ENCODE results near the gene HOXA2.

HOXA2 gene

GRCh38 chr7:27102581-27103442, at the start of gene HOXA2:
TSS of gene HOXA2 (minus strand) at chr7:27102683. CDS start at chr7:27102500, 183 bp downstream.
- DNase-seq = no peak

- DNase-seq = no peak
Observed at GRCh38 chr7:27151341-27151930, 49.0 kb upstream of the HOXA2 start.

DNA sequence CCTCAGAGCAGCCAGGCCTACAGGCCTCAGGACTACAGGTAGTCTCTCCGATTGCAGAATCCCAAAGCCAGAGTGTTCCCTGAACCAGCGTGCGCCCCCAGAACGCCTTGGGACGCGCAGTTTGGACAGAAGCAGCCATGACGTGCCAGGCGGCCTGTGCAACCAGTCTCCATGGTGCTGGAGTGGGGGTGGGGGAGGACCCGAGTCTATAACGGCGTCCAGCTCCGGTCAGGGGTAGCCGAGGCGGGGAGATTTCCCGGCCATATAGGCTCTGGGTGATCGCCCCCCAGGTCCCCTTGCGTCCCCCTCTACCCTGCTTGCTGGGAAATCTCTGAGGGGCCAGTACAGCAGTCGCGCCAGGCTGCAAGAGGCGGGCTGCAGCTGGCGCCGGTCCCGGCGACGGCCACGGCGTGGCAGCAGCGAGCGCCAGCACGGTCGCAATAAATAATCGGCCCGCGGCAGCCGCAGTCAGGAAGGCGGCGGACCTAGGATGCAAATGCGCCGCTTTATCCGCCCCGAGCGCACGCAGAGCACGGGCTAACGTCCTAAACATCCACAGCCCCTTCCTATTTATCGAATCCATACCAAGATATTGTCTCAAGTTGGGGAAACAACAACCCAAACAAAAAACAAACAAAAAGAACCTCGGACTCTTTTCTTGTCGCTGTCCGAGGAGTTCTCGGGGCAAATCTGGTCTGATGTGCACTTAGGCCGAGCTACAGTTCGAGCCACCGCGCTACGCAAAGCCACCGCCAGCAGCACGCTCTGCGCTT, 48.3 kb upstream of the HOXA2 start:
- DNase-seq = no peak

GRCh38 chr7:27149842-27150567, 47.5 kb upstream of the HOXA2 start:
- DNase-seq = no peak

DNA sequence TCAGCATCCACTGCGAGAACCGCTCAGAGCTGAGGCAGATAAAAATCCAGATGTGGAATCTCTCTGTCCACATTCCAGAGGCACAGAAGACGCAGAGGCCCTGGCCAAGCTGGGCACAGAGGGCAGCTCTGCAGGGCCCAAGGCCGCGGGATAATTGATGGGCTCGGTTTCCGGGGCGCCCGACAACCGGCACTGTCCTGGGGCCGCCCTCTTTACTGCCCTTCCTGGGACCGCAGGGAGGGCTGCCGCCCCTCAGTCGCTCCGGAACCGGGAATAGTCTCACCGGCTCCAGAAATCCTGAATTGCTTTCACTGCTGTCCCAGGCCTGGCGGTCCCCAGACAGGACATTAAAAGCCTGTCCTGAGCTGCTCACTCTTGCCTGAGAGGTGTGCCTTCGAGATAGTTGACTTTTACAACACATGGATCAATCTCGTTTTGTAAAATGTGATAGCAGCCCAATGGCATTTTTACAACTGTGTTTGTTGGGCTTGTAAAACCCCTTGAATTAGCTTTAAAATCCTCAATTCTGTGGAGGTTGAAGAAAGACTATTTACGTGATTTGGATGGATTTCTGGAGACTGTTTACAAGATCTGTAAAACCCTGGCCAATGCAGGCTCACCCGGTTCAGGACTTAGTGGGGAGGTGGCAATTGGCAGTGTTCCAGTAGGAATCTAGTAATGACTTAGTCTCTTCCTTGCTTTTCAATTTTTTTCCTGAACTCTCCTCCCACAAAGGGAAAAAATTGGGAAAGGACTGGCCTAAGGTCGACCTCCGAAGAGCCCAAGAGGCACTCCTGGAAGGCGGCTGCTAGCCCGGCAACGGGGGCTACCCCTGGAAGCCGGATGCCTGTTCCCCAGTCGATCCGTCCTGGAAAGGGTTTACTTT, 46.5 kb upstream of the HOXA2 start:
- no peak for DNase-seq

- DNase-seq = no peak
Observed at GRCh38 chr7:27148031-27148755, 45.7 kb upstream of the HOXA2 start.

- no peak for DNase-seq
Observed at GRCh38 chr7:27147199-27148030, 44.9 kb upstream of the HOXA2 start, which contains the start of gene HOXA6. TSS of gene HOXA6 (minus strand) at chr7:27147774. CDS start at chr7:27147749, 25 bp downstream.

DNA sequence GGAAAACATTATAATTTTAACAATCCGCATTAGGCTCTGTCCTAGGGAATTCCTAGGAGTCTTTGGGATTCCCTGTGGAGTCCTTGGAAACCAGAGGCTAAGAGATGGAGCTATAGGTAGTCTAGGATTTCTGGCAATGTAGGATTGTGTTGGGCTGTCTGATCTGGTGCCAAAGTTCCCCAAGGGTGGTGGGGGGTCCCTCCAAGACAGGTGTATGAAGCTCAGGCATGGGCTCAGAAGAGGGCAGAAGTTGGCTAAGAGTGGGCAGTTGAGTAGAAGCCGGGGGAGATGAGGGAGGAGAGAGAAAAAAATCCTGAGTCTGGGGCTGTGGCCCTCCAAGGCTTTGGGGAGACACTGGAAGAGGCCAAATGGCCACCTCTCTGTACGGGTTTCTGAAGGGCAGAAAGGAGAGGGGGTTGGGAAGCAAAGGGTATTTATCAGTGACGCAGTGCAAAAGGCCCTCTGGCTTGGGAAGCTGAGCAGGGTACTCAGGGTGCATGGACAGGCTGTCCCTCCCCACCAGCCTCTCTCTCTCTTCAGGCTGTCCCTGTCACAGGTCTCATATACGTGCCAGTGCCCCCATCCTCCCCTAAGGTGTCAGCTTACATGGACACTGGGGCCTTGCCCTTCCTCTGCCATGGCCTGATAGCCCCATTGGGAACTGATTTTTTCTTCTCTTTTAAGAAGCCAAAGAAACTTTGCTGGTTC, 44.2 kb upstream of the HOXA2 start:
- no peak for DNase-seq

GRCh38 chr7:27145914-27146412, 43.5 kb upstream of the HOXA2 start:
- DNase-seq = no peak

DNA sequence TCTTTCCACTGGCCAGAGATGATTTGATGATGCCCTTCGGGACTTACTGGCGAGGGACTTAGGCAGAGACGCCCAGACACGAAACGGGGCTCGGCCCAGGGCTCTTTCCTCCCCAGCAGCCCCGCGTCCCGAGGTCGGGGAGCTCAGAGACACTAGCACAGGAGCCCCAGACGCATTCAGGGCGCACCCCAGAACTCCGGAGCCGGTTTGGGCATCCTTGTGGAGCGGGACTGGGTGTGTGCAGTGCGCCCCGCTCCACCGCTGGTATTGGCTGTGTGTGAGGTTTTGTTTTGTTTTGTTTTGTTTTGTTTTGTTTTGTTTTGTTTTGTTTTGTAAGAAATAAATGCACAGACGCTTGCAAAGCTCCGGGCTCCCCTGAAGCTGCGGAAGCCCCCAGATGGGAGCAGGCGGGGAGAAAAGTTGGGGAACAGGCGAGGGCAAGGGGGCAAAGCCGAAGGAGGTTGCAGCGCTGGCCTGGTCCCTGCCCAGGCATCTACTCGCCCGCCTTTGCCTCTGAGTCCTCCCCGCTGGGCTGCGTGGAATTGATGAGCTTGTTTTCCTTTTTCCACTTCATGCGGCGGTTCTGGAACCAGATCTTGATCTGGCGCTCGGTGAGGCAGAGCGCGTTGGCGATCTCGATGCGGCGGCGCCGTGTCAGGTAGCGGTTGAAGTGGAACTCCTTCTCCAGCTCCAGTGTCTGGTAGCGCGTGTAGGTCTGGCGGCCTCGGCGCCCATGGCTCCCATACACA, 42.9 kb upstream of the HOXA2 start:
- DNase-seq = no peak

- no peak for DNase-seq
Observed at GRCh38 chr7:27144781-27145164, 42.3 kb upstream of the HOXA2 start.

DNA sequence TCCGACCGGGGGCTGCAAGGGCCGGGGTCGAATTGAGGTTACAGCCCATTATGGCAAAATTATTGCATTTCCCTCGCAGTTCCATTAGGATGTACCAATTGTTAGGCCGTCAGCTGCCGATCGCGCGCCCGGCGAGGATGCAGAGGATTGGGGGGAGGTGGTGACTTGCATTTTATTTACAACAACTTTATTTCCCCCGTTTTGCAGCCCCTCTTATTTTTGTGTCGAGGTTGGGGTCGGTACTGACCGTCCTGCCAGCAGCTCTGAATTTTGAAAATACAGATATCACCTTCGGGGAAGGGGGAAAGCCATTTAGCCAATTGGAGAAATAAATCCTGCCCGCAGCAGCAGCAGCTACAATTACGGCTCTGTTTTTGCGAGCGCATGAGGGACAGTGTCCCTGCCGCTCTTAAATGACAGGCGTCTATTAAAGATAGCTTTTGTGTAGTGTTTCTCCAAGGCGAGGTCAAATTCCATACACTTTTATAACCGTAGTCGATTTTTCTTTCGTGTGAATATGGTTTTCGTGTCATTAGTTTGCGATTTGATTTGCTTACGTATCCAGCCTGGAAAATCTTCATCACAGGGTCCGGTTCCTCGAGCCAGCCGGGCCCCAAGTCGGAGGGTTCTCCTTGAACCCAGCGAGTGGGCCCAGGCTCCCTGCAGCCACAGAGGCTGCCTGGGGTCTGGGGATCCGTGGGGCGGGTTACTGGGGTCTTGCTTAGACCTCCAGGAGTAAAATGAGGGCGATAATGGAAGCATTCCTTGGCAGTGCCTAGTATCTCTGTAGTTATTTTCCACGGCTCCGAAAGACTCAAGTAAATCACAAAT, 41.7 kb upstream of the HOXA2 start:
- DNase-seq = no peak

GRCh38 chr7:27143023-27143949, 40.8 kb upstream of the HOXA2 start, which contains the start of gene HOXA5:
TSS of gene HOXA5 (minus strand) at chr7:27143681. CDS start at chr7:27143607, 74 bp downstream.
- DNase-seq = no peak

- DNase-seq = no peak
Observed at GRCh38 chr7:27142580-27143022, 40.1 kb upstream of the HOXA2 start.

DNA sequence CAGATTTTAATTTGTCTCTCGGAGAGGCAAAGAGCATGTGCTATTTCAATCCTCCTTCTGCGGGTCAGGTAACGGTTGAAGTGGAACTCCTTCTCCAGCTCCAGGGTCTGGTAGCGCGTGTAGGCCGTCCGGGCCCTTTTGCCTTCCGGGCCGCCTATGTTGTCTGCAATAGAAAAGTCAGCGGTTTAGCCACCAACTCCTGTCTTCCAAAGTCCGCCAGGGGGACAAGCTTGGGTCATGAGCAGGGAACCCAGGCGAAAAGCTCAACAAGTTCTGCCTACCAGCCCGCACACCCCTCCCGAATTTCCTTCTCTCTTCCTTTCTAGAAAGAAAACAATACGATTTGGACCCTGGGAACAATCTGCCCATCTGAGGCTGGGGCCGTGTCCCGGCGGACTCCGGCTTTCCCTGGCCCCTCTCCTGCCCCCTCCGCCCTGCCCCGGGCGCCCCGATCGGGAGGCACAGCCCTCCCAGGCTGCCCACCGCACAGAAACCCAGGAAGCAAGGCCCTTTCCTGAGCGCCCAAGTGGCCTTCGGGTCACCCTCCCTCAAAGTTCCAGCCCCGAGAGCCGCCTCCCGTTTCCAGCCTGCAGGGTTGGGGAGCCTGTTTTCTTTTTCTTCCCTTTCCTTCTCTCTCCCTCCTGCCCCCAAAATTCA, 39.6 kb upstream of the HOXA2 start:
- DNase-seq = no peak
